Esophagus squamous epithelium (tissue), 4 donors: ENCODE data around the gene ZSWIM5.

ENCODE experiments used
- POLR2A ChIP-seq, 4 donors: fragments of 450-650 bp; IDR thresholded peaks; one replicate each; pipeline ENCODE4 v1.6.1; 2017; ENCODE audit warnings: antibody characterized with exemption in 4 of 4, mild to moderate bottlenecking in 4 of 4, moderate library complexity in 3 of 4
- TF ChIP-seq, protein P1 (sequence below), 6 experiments: fragments of 450-650 bp in 4 of 6; fragments of 200-600 bp in 2 of 6; sonication (generic) in 2 of 6; IDR thresholded peaks; one replicate each; pipeline ENCODE4 v1.5.1; 2016 to 2019; ENCODE audit warnings: antibody characterized with exemption in 6 of 6, mild to moderate bottlenecking in 4 of 6, moderate library complexity in 4 of 6

DNA sequence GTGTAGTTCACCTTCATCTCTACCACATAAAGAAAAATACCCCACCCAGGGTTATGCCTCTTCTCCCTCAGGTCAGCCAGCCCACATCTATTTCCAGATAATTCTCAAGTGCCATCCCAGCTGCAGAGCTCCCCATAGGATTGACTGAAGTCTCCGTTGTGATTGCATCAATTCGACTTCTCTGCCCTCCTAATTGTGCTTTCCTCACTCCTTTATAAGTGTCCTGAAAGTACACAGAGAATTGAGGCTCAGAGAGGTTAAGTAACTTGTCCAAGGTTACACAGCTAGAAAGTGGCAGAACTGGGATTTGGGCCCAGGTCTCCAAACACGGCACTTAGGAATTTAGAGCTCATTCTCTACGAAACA is 15.0 kb downstream of the ZSWIM5 start:
- TF ChIP-seq, protein P1, sequence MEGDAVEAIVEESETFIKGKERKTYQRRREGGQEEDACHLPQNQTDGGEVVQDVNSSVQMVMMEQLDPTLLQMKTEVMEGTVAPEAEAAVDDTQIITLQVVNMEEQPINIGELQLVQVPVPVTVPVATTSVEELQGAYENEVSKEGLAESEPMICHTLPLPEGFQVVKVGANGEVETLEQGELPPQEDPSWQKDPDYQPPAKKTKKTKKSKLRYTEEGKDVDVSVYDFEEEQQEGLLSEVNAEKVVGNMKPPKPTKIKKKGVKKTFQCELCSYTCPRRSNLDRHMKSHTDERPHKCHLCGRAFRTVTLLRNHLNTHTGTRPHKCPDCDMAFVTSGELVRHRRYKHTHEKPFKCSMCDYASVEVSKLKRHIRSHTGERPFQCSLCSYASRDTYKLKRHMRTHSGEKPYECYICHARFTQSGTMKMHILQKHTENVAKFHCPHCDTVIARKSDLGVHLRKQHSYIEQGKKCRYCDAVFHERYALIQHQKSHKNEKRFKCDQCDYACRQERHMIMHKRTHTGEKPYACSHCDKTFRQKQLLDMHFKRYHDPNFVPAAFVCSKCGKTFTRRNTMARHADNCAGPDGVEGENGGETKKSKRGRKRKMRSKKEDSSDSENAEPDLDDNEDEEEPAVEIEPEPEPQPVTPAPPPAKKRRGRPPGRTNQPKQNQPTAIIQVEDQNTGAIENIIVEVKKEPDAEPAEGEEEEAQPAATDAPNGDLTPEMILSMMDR (IDR thresholded peaks at IDR 0.05), result no peak
- no peak for TF ChIP-seq POLR2A (IDR thresholded peaks at IDR 0.05)
